IMR-90 (cell line): ENCODE measurements around the gene KLK12. TPM values are rescaled to one million over a fixed set of nuclear protein-coding genes. Genes with fewer than 3 reads are reported as not detected.

Experiments used
- ATAC-seq: fragments of 200-7000 bp; cut with Tn5 transposase; 2 replicates; pipeline ENCODE4 v1.9.1; 2020; ENCODE audit warnings: low read depth, mild to moderate bottlenecking, moderate library complexity
- BruUV-seq: library from RNA; stranded (reverse); fragments of 400-500 nt; replicated peaks from 2 replicates; lab custom pipeline; 2021; lab: Mats Ljungman, UMichigan
- CTCF ChIA-PET: fragments of 300-600 bp; formaldehyde crosslinking; extraction: SDS; loops from one replicate; lab custom pipeline; 2021; ENCODE audit warnings: antibody characterized with exemption; lab: Yijun Ruan, JAX
- POLR2A ChIA-PET: fragments of 300-600 bp; sonication (Branson Sonifier 250); formaldehyde crosslinking; loops from one replicate; lab custom pipeline; 2022; ENCODE audit warnings: antibody characterized with exemption; ENCODE audit not compliant: unreplicated experiment; lab: Charles Lee
- DNase-seq: peaks from one replicate; pipeline ENCODE4 v3.0.0; 2013
- H2AFZ ChIP-seq: replicated peaks from 2 replicates; pipeline ENCODE3; 2013; ENCODE audit warnings: low read length, mild to moderate bottlenecking; ENCODE audit not compliant: poor library complexity
- H2AK5ac ChIP-seq: 2 replicates; pipeline ENCODE4 v1.6.1; 2013; ENCODE audit warnings: low read depth, low read length, inconsistent platforms
- H2AK9ac ChIP-seq: replicated peaks from 2 replicates; pipeline ENCODE3; 2013; ENCODE audit warnings: mild to moderate bottlenecking, low read depth, low read length, moderate library complexity; ENCODE audit not compliant: poor library complexity
- H2BK120ac ChIP-seq: 2 replicates; pipeline ENCODE4 v1.6.1; 2013; ENCODE audit warnings: low read depth, low read length, inconsistent platforms
- H2BK15ac ChIP-seq: 3 replicates; pipeline ENCODE4 v1.6.1; 2013; ENCODE audit warnings: low read depth, low read length, inconsistent platforms
- H2BK20ac ChIP-seq: 2 replicates; pipeline ENCODE4 v1.6.1; 2013; ENCODE audit warnings: low read depth, mild to moderate bottlenecking, inconsistent platforms, low read length, moderate library complexity
- H2BK5ac ChIP-seq: 2 replicates; pipeline ENCODE4 v1.6.1; 2013; ENCODE audit warnings: mild to moderate bottlenecking, low read depth, low read length, inconsistent platforms; ENCODE audit not compliant: poor library complexity, severe bottlenecking
- H3K14ac ChIP-seq: replicated peaks from 2 replicates; pipeline ENCODE4 v1.6.1; 2013; ENCODE audit warnings: low read depth, low read length, inconsistent platforms
- H3K18ac ChIP-seq: 2 replicates; pipeline ENCODE4 v1.6.1; 2013; ENCODE audit warnings: low read depth, low read length, control low read depth
- H3K23ac ChIP-seq: 2 replicates; pipeline ENCODE4 v1.6.1; 2013; ENCODE audit warnings: low read depth, low read length, inconsistent platforms
- H3K27ac ChIP-seq: 2 replicates; pipeline ENCODE4 v1.5.1; 2013; ENCODE audit warnings: mild to moderate bottlenecking, control low read depth, low read length; ENCODE audit not compliant: insufficient read depth
- H3K27me3 ChIP-seq: 2 replicates; pipeline ENCODE4 v1.6.1; 2013; ENCODE audit warnings: low read length; ENCODE audit not compliant: control insufficient read depth, insufficient read depth
- H3K36me3 ChIP-seq: 2 replicates; pipeline ENCODE4 v1.6.1; 2013; ENCODE audit warnings: low read length, mixed read lengths; ENCODE audit not compliant: control insufficient read depth, insufficient read depth
- H3K4ac ChIP-seq: 2 replicates; pipeline ENCODE4 v1.6.1; 2013; ENCODE audit warnings: low read depth, low read length, inconsistent platforms
- H3K4me1 ChIP-seq: 2 replicates; pipeline ENCODE4 v1.6.1; 2013; ENCODE audit warnings: low read length, mixed read lengths; ENCODE audit not compliant: control insufficient read depth, insufficient read depth
- H3K4me2 ChIP-seq: 2 replicates; pipeline ENCODE4 v1.6.1; 2013; ENCODE audit warnings: low read depth, mild to moderate bottlenecking, control low read depth, low read length, moderate library complexity
- H3K4me3 ChIP-seq: 2 replicates; pipeline ENCODE4 v1.5.1; 2013; ENCODE audit warnings: low read depth, mild to moderate bottlenecking, control low read depth, low read length, moderate library complexity; ENCODE audit not compliant: insufficient read depth
- H3K56ac ChIP-seq: 2 replicates; pipeline ENCODE4 v1.6.1; 2013; ENCODE audit warnings: low read length, inconsistent platforms; ENCODE audit not compliant: insufficient read depth; ENCODE audit errors: extremely low read depth
- H3K79me1 ChIP-seq, 2 experiments: 2 replicates each; pipeline ENCODE4 v1.6.1; 2013; ENCODE audit warnings: low read length in 2 of 2, inconsistent platforms in 1 of 2, low read depth in 1 of 2
- H3K9ac ChIP-seq: 2 replicates; pipeline ENCODE4 v1.6.1; 2013; ENCODE audit warnings: low read depth, low read length, control low read depth
- H3K9me1 ChIP-seq: 2 replicates; pipeline ENCODE4 v1.6.1; 2013; ENCODE audit warnings: low read length, inconsistent platforms; ENCODE audit not compliant: insufficient read depth
- H3K9me3 ChIP-seq: 2 replicates; pipeline ENCODE4 v1.6.1; 2013; ENCODE audit warnings: low read length; ENCODE audit not compliant: control insufficient read depth, insufficient read depth
- H4K20me1 ChIP-seq: 2 replicates; pipeline ENCODE4 v1.6.1; 2013; ENCODE audit warnings: low read length, inconsistent platforms; ENCODE audit not compliant: insufficient read depth
- H4K5ac ChIP-seq: 2 replicates; pipeline ENCODE4 v1.6.1; 2013; ENCODE audit warnings: mild to moderate bottlenecking, low read depth, low read length, control low read depth
- H4K8ac ChIP-seq, 2 experiments: 2 replicates each; pipeline ENCODE4 v1.6.1; 2013; ENCODE audit warnings: low read depth in 2 of 2, low read length in 2 of 2, control low read depth in 1 of 2, inconsistent platforms in 1 of 2
- H4K91ac ChIP-seq: 2 replicates; pipeline ENCODE4 v1.6.1; 2013; ENCODE audit warnings: low read depth, low read length, inconsistent platforms; ENCODE audit not compliant: insufficient read depth
- BHLHE40 ChIP-seq: fragments of 150-350 bp; IDR thresholded peaks from 2 replicates; pipeline ENCODE4 v1.6.1; 2016; ENCODE audit warnings: mild to moderate bottlenecking, low read depth, low read length
- CHD1 ChIP-seq: IDR thresholded peaks from 2 replicates; pipeline ENCODE4 v1.6.1; 2012; ENCODE audit warnings: low read depth, low read length, improper control_type of control experiment
- FOS ChIP-seq: fragments of 150-350 bp; IDR thresholded peaks from 2 replicates; pipeline ENCODE4 v1.6.1; 2016; ENCODE audit warnings: low read depth, low read length
- MAFK ChIP-seq: IDR thresholded peaks from 2 replicates; pipeline ENCODE4 v1.6.1; 2012; ENCODE audit warnings: low read depth, low read length, improper control_type of control experiment
- MAZ ChIP-seq: IDR thresholded peaks from 2 replicates; pipeline ENCODE4 v1.6.1; 2012; ENCODE audit warnings: low read depth, mild to moderate bottlenecking, low read length, improper control_type of control experiment, moderate library complexity, borderline replicate concordance
- MXI1 ChIP-seq: IDR thresholded peaks from 2 replicates; pipeline ENCODE4 v1.6.1; 2012; ENCODE audit warnings: low read depth, mild to moderate bottlenecking, low read length, moderate library complexity, borderline replicate concordance
- NFE2L2 ChIP-seq: fragments of 150-350 bp; IDR thresholded peaks from 2 replicates; pipeline ENCODE4 v1.6.1; 2016; ENCODE audit warnings: low read depth, mild to moderate bottlenecking, low read length
- RAD21 ChIP-seq: IDR thresholded peaks from 2 replicates; pipeline ENCODE4 v1.6.1; 2012; ENCODE audit warnings: low read length, improper control_type of control experiment
- RFX5 ChIP-seq: IDR thresholded peaks from 2 replicates; pipeline ENCODE4 v1.8.0; 2012; ENCODE audit warnings: low read depth, mild to moderate bottlenecking, low read length, moderate library complexity
- WGBS, 2 experiments: methylation state at CpG; one replicate each; pipeline versions ENCODE4 v1.1.5 to v1.1.7; 2013; ENCODE audit warnings: missing lambda C conversion rate in 2 of 2; ENCODE audit not compliant: insufficient read length in 1 of 2; ENCODE audit errors: extremely low coverage in 2 of 2; 5-methylcytosine and 5-hydroxymethylcytosine counted together
- dilution Hi-C: fragments of 300-500 bp; cut with HindIII; formaldehyde crosslinking; loops from one replicate; pipeline ENCODE4 v1.14.3; 2018; ENCODE audit warnings: low sequenced_read_pairs; ENCODE audit not compliant: unreplicated experiment
- in situ Hi-C: fragments of 300-500 bp; cut with MboI; formaldehyde crosslinking; loops from 3 replicates; pipeline ENCODE4 v1.14.3; 2019; ENCODE audit warnings: low sequenced_read_pairs, inconsistent platforms, mixed read lengths
- intact Hi-C: fragments of 100-400 bp; cut with micrococcal nuclease; formaldehyde crosslinking; loops from 2 replicates; pipeline ENCODE4 v1.10.0; 2022
- polyA plus RNA-seq, 3 experiments: library from polyadenylated mRNA; depleted of rRNA; stranded (reverse); fragments of >200 nt; gene quantifications; 2 replicates each; pipeline ENCODE4 v1.2.3, GENCODE V29; 2012; ENCODE audit warnings: low replicate concordance in 1 of 3
- total RNA-seq: library from RNA; depleted of rRNA; stranded (reverse); fragments of >200 nt; gene quantifications from 2 replicates; pipeline ENCODE4 v1.2.3, GENCODE V29; 2012
- TF ChIP-seq, protein P1 (sequence below): fragments of 150-350 bp; IDR thresholded peaks from 2 replicates; pipeline ENCODE4 v1.6.1; 2016; ENCODE audit warnings: low read depth, mild to moderate bottlenecking, low read length, moderate library complexity, borderline replicate concordance

Gene KLK12
- total and polyA plus RNA-seq, 2 of the 4 experiments (the other 2 are of a cell fraction) = not detected

DNA sequence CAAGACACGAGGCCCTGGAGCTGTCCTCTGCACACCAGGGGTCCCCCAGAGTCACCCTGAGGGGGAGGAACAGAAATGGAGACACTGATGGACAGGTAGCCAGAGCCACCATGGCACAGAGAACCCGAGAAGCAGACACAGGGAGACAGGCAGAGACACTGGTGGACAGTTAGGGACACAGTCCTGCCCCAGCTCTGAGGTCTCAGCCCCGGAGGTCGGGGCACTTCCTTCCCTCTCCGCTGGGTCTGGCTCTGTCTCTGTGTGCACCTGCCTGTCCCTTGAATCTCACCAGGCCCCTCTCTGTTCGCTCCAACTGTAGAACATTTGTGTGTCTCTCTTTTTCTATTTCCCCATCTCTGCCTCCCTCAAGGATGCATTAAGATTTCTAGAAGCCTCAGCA lies 43.3 kb upstream of the KLK12 start:
- H3K4ac ChIP-seq = no peak overlapping the region

More for the DNA sequence above, 43.3 kb upstream of the KLK12 start:
- Histone ChIP-seq H3K9me3 (no peaks in the 10 kb centered on the region; the same call in none of the 2 replicates), H3K23ac (no peak overlapping the region), H3K9me1 (no peaks in the 10 kb centered on the region), H3K4me2 (no peak overlapping the region), H3K27ac (no peak overlapping the region), H3K4me3 (no peak overlapping the region), H2AK5ac (no peak overlapping the region), H3K14ac (no peak overlapping the region), H3K9ac (no peak overlapping the region), H2BK5ac (no peak overlapping the region), H3K4me1 (no peaks in the 10 kb centered on the region), H2AK9ac (no peak overlapping the region), H4K5ac (no peak overlapping the region), H3K27me3 (no peaks in the 10 kb centered on the region), H3K36me3 (no peaks in the 10 kb centered on the region), H4K8ac (no peak overlapping the region), H3K56ac (no peak overlapping the region), H4K20me1 (no peaks in the 10 kb centered on the region), H2AFZ (no peak overlapping the region), H2BK15ac (no peak overlapping the region), H2BK120ac (no peak overlapping the region), H2BK20ac (no peak overlapping the region), H4K91ac (no peak overlapping the region), H3K79me1 (no peaks in the 10 kb centered on the region), H3K18ac (no peak overlapping the region)
- no TSS peak for BruUV-seq
- no peak for DNase-seq
- ChIA-PET CTCF (no interaction called here), POLR2A (no interaction called here)
- WGBS, 2 experiments = 57% methylated on average over 4 of the region's 6 CpGs; no CpG with 5 or more reads in 1 of the 2 experiments
- ATAC-seq = no peak
- intact Hi-C loops = no loop called here
- TF ChIP-seq NFE2L2 (no peak), FOS (no peak), MAZ (no peak), BHLHE40 (no peak), RAD21 (no peak), RFX5 (no peak), MAFK (no peak), CHD1 (no peak), MXI1 (no peak)
- TF ChIP-seq, protein P1, sequence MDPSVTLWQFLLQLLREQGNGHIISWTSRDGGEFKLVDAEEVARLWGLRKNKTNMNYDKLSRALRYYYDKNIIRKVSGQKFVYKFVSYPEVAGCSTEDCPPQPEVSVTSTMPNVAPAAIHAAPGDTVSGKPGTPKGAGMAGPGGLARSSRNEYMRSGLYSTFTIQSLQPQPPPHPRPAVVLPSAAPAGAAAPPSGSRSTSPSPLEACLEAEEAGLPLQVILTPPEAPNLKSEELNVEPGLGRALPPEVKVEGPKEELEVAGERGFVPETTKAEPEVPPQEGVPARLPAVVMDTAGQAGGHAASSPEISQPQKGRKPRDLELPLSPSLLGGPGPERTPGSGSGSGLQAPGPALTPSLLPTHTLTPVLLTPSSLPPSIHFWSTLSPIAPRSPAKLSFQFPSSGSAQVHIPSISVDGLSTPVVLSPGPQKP = no peak
- in situ Hi-C loops = no loop called here
- dilution Hi-C loops = no loop called here
